HEK293T (cell line): ENCODE results near the gene ASB2.

Experiments
- CTCF ChIA-PET: fragments of 350-600 bp; formaldehyde crosslinking; extraction: SDS; loops from one replicate; lab custom pipeline; 2021; ENCODE audit warnings: antibody characterized with exemption, inconsistent platforms; lab: Yijun Ruan, JAX
- POLR2A ChIA-PET: fragments of 350-600 bp; formaldehyde crosslinking; extraction: SDS; loops from one replicate; lab custom pipeline; 2020; ENCODE audit warnings: antibody characterized with exemption, inconsistent platforms; lab: Yijun Ruan, JAX
- DNase-seq: peaks from one replicate; pipeline ENCODE4 v3.0.0; 2012; ENCODE audit warnings: mixed read lengths; ENCODE audit errors: extremely low spot score
- ARNT ChIP-seq: fragments of 450-650 bp; IDR thresholded peaks from 2 replicates; pipeline ENCODE4 v1.6.1; 2017; ENCODE audit warnings: mild to moderate bottlenecking
- BHLHE40 ChIP-seq: fragments of 450-650 bp; IDR thresholded peaks from 2 replicates; pipeline ENCODE4 v1.6.1; 2016; ENCODE audit warnings: mild to moderate bottlenecking, moderate library complexity, borderline replicate concordance
- CTBP1 ChIP-seq: fragments of 450-650 bp; IDR thresholded peaks from 2 replicates; pipeline ENCODE4 v1.6.1; 2016; ENCODE audit warnings: borderline replicate concordance
- ELF4 ChIP-seq: fragments of 450-650 bp; IDR thresholded peaks from 2 replicates; pipeline ENCODE4 v1.6.1; 2017; ENCODE audit warnings: antibody characterized with exemption
- FOXA1 ChIP-seq: fragments of 450-650 bp; IDR thresholded peaks from 2 replicates; pipeline ENCODE4 v1.6.1; 2016; ENCODE audit warnings: mild to moderate bottlenecking
- FOXK2 ChIP-seq: fragments of 450-650 bp; IDR thresholded peaks from 2 replicates; pipeline ENCODE4 v1.6.1; 2016; ENCODE audit warnings: mild to moderate bottlenecking
- FOXM1 ChIP-seq: fragments of 450-650 bp; IDR thresholded peaks from 2 replicates; pipeline ENCODE4 v1.6.1; 2017; ENCODE audit warnings: mild to moderate bottlenecking, borderline replicate concordance
- HDGF ChIP-seq: fragments of 450-650 bp; IDR thresholded peaks from 2 replicates; pipeline ENCODE4 v1.6.1; 2017; ENCODE audit warnings: antibody characterized with exemption, borderline replicate concordance
- L3MBTL2 ChIP-seq: fragments of 450-650 bp; conservative IDR thresholded peaks from 2 replicates; pipeline ENCODE4 v1.6.1; 2016; ENCODE audit warnings: mild to moderate bottlenecking
- LEF1 ChIP-seq: fragments of 450-650 bp; IDR thresholded peaks from 2 replicates; pipeline ENCODE4 v1.6.1; 2017; ENCODE audit warnings: mild to moderate bottlenecking, borderline replicate concordance
- NFRKB ChIP-seq: fragments of 450-650 bp; IDR thresholded peaks from 2 replicates; pipeline ENCODE4 v1.6.1; 2016; ENCODE audit warnings: mild to moderate bottlenecking, moderate library complexity
- SP1 ChIP-seq: fragments of 450-650 bp; IDR thresholded peaks from 2 replicates; pipeline ENCODE4 v1.6.1; 2017
- SUZ12 ChIP-seq: fragments of 450-650 bp; IDR thresholded peaks from 2 replicates; pipeline ENCODE4 v1.6.1; 2016; ENCODE audit warnings: mild to moderate bottlenecking
- TARDBP ChIP-seq: fragments of 450-650 bp; IDR thresholded peaks from 2 replicates; pipeline ENCODE4 v1.6.1; 2016
- ZNF384 ChIP-seq: fragments of 450-650 bp; IDR thresholded peaks from 2 replicates; pipeline ENCODE4 v1.6.1; 2016
- TF ChIP-seq, protein P1 (sequence below): fragments of 450-650 bp; IDR thresholded peaks from 2 replicates; pipeline ENCODE4 v1.6.1; 2016

Gene ASB2

DNA sequence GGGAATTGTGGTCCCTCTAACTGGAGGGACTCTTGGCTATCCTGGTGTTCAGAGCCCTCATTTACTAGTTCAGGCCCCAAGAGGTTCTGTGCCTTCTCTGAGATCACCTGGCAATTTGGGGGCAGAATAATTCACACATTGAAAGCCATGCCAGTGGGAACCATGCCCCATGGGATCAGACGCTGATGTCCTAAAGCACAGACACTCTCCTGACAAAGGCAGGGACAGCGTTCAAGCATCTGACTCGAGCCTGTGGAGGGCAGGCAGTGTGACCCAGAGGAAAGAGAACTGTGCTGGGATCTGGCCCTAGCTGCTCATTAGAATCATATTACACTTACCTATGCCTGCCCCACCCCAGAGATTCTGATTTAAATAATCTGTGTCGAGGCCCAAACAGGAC, 2.4 kb upstream of the ASB2 start:
- ChIA-PET CTCF (interaction anchor here (1.0 kb wide), 1 partner anchor 39 kb away, joined by 3 read pairs; no protein-coding TSS in a partner anchor), POLR2A (no interaction called here)
- no peak for TF ChIP-seq LEF1
- TF ChIP-seq HDGF, result no peak
- no peak for TF ChIP-seq CTBP1
- no peak for TF ChIP-seq FOXK2
- no peak for TF ChIP-seq FOXA1
- no peak for TF ChIP-seq L3MBTL2
- TF ChIP-seq, protein P1, sequence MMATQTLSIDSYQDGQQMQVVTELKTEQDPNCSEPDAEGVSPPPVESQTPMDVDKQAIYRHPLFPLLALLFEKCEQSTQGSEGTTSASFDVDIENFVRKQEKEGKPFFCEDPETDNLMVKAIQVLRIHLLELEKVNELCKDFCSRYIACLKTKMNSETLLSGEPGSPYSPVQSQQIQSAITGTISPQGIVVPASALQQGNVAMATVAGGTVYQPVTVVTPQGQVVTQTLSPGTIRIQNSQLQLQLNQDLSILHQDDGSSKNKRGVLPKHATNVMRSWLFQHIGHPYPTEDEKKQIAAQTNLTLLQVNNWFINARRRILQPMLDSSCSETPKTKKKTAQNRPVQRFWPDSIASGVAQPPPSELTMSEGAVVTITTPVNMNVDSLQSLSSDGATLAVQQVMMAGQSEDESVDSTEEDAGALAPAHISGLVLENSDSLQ, result no peak
- TF ChIP-seq BHLHE40, result no peak
- TF ChIP-seq SUZ12, result no peak
- no peak for TF ChIP-seq SP1
- no peak for DNase-seq

DNA sequence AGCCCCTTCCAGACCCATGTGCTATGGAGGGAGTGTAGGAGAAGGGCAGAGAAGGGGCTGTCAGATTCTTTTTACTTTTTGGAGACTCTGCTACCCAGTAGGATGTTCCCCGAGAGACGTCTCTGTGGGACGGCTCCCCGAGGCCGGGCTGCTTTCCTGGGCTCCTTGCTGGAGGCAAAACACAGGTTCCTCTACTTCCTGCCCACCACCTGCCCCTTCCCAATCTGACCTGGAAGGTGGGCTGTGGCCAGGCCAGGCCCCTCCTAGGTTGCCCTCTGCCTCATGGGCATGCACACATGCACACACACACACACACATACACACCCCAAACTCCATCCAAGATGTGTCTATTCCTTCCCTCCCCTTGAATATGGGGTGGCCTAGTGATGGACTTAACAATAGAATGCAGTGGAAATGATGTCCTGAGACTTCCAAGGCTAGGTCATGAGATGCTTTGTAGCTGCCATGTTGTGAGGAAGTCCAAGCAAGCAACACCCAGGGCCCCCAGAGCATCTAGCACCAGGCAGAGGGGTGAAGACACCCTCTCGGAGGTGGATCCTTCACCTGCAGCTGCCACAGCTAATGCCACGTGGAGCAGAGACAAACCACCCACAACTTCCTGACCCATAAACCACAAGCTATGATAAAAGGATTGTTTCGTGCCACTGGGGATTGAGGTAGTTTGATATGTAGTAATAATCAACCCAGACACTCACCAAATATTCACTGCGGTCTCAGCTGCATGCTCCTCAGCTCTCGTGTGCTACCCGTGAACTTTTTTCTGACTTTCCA, 1.6 kb upstream of the ASB2 start:
- ChIA-PET POLR2A (no interaction called here), CTCF (interaction anchor here (0.7 to 1.0 kb wide), 2 partner anchors 38 to 305 kb away, joined by 3 read pairs; no protein-coding TSS in a partner anchor)
- DNase-seq, result no peak
- TF ChIP-seq L3MBTL2, result no peak
- TF ChIP-seq, protein P1, result no peak
- no peak for TF ChIP-seq FOXA1
- TF ChIP-seq CTBP1, result no peak
- TF ChIP-seq LEF1, result no peak

DNA sequence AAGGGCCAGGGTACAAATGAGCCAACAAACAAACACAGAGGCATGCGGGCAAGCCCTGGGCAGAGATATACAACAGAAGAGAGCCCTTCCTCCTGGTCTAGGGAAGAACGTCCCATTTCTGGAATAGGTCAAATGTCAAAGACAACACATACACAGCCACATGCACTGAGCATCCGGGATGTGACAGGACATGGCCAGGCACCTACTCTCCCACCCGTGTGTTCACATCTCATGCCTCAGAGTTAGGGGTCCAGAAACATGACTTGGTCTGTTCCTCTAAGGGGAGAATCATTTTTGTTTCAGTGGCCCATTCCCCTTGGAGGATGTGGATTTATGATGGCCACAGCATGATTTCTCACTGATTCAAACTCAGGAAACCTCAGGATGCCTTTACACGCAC, 801 bp upstream of the ASB2 start:
- TF ChIP-seq NFRKB (no peak), ELF4 (no peak), FOXK2 (no peak), CTBP1 (no peak), BHLHE40 (no peak), HDGF (no peak), SP1 (no peak), SUZ12 (no peak), TARDBP (no peak), FOXM1 (no peak), ARNT (no peak), ZNF384 (no peak), LEF1 (no peak), L3MBTL2 (no peak), FOXA1 (no peak)
- TF ChIP-seq, protein P1, result no peak
- DNase-seq, result no peak
- ChIA-PET CTCF (interaction anchor here (0.7 to 1.0 kb wide), 2 partner anchors 37 to 305 kb away, joined by 3 read pairs; no protein-coding TSS in a partner anchor), POLR2A (no interaction called here)

DNA sequence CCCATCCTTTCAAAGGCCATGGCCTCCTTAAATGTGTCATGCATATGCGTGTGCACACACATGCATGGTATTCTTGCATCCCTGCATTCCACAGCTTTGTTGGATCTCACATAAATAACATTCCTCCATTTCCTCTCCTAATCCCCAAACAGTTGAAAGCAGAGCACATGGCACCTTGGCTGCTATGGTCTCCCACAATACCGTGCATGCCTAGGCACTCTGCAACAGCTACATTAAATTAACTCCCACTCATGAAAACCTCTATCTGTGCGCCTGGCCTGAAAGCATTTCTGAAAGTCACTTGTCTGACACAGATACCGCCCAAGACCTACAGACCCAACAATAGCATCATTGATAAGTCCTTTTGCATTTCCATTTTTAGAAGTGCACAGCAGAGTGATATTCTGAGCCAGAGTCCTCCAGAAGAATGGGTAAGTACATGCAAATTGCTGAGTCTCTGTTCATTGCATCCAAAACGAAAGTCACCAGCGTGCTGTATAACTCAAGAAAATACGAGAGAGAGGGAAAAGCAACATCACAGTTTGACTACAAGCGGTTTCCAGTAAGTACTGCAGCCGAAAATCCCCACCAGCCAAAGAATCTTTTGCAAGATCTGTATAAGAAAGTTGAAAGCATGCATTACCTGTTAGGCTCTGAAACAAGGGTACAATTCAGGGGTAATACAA, 436 bp downstream of the ASB2 start:
- POLR2A ChIA-PET, result no interaction called here
- CTCF ChIA-PET, result interaction anchor here (1.0 kb wide), 1 partner anchor 36 kb away, joined by 3 read pairs; no protein-coding TSS in a partner anchor

DNA sequence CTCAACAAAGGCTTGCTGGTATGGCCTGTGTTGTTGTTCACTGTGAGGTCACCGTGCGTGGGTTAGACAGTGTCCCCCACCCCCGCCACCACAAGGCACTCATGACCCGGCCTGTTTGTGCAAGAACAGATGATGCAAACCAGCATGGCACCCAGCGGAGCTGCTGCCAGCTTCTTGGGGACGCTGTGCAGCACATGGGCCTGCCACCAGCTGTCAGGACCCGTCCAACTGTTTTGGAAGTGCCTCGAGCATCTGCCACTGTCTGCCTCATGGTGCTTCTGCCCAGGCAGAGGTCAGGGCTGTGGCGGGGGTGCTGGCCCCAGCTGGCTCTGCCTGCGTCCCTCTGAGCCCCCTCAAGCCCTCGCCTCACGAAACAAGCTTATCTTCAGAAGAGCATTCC, 1.5 kb downstream of the ASB2 start:
- POLR2A ChIA-PET, result no interaction called here
- no peak for DNase-seq
- CTCF ChIA-PET, result interaction anchor here (0.6 kb wide), 1 partner anchor 35 kb away, joined by 3 read pairs; no protein-coding TSS in a partner anchor
- TF ChIP-seq LEF1 (no peak), FOXM1 (no peak), ELF4 (no peak), FOXK2 (no peak), HDGF (no peak), BHLHE40 (no peak), SUZ12 (no peak), SP1 (no peak), TARDBP (no peak), FOXA1 (no peak), CTBP1 (no peak), ZNF384 (no peak), NFRKB (no peak)
- TF ChIP-seq, protein P1, result no peak

More for the DNA sequence above, 436 bp downstream of the ASB2 start:
- TF ChIP-seq, protein P1, result no peak
- TF ChIP-seq FOXM1, result no peak
- TF ChIP-seq TARDBP, result no peak
- no peak for TF ChIP-seq SP1
- no peak for TF ChIP-seq ARNT
- no peak for DNase-seq
